ENCODE measurements around the gene LY86.

Gene LY86

DNA sequence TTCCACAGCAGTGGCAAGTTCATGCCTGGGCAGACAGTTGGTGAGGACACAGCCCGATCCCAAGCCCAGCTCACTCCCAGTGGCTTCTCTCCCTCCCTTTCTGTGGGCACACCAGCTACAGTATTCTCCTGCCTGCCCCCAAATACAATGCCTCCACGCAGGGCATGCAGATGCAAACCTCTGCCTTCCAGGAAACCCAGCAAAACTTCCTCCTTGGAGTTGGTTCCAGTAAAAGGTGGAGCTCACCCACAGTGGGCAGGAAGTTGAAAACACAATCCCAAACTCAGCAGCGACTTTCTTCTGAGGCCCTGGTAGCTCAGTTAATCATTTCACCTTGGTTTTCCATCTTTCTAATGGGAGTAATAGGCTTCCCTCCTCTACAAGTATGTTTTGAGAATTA, 93.7 kb downstream of the LY86 start:
- DNase-seq (ENCODE audit: low read depth), result no peak

DNA sequence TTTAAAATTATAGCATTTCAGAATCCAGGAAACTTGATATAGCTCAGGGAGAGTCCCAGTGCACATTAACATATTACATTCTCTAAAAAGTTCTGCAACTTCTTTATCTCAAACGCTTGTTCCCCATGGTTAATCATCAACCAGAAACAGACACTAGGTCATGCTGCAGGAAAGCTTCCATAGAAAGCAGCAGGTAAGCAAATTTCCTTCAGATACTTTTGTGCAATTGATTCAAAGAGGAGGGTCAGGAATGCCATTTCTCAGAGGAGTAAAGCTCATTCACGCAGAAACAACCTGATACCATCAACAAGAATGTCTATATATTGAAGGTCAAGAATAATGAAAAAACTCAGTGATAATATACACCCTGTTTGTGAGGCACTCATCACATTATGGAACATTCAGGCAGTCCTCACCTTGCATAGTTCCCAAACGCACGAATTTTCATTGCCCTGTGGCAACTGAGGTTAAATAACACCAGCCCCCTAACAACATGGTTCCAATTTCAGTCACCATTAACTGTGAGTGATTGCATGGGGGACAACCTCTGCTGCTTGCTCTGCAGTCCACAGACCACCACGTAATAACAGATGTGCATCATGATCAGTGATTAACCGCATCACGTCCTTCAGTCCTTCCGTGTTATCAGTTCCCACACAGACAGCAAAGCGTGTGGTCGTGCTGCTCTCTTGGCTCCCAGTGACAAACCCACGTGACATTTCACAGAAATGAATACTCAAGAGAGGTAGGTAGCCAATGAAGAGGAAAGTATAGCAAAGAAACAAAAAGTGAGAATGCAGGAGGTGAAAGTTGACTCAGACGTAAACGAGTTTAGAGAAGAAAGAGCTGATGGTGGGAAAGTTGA, 95.7 kb downstream of the LY86 start:
- no peak for DNase-seq (ENCODE audit: low read depth)

DNA sequence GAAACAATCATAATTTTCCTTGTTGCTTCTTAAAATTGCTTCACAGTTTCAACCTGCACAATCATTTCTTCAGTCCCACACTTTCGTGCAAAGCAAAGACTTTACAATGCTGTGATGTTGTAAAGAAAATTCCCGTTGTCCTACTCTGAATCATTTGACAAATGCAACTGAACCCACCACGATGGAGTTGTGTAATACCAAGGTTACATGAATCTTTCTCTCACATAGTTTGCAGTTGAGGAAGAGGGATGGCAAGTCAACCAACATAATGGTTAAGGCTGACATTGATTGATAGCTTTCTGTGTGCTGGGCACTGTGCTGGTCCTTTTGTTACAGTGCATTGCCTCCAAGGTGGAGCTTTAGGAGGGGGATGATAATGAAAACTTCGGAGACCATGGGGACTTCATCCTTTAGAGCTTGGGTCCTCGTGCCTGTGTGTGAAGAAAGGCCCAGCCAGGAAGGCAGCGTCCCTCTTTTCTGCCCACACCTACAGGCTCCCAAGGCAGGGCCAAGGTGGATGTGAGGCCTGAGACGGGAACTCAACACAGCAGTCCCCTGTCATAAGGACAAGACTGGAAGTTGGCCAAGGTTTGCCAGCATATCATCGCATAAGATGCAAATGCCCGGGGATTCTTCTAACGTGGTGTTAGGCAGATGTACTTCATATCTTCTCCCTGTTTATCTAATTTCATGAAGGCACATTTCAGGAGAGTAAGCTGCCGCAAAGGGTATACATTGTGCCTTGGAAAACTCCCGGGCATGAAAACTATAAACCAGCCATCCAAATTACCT, 96.9 kb downstream of the LY86 start:
- DNase-seq (ENCODE audit: low read depth), result no peak

DNA sequence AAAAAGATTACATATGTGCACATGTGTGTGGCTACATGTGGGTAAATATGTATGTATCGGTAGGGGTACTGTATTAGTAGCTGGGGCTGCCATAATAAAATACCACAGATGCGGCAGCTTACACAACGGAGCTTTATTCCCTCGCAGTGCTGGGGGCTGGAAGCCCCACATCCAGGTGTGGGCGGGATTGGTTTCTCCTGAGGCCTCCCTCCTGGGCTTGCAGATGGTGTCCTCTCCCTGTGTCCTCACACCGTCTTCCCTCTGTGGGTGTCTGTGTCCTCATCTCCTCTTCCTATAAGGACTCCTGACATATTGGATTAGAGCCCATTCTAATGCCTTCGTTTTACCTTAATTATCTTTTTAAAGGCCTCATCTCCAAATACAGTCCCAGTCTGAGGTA, 97.7 kb downstream of the LY86 start:
- no peak for DNase-seq (ENCODE audit: low read depth)

DNA sequence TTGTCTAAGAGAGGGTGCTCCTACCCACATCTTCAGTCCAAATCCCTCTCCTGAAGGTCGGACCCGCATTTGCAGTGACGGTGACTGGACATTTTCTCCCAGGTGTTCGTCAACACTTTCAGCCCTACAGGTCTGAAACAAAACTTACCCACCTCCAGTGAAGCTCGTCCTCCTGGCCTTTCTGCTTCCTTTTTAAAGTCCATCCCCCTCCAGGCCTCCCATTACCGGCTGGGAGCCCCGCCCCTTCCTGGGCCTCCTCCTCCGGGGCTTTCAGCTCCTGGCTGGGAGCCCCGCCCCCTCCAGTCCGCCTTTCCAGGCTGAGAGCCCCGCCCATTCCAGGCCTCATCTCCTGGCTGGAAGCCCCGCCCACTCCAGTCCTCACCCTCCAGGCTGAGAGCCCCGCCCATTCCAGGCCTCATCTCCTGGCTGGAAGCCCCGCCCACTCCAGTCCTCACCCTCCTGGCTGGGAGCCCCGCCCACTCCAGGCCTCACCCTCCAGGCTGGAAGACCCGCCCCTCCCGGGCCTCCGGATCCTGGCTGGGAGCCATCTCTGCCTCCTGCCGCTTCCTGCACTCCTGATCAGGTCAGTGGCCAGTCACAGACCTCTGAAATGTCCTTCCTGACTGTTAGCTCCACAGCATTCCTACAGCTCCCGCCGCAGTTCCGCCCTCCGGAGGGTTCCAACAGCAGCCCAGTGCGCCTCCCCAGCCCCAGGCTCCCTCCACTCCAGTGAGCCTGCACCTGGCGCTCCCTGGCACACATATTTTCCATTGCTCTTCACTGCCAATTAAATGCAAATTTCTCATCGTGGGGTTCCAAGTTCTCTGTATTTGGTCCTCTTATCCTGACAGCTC, 98.5 kb downstream of the LY86 start:
- DNase-seq (ENCODE audit: low read depth), result no peak

DNA sequence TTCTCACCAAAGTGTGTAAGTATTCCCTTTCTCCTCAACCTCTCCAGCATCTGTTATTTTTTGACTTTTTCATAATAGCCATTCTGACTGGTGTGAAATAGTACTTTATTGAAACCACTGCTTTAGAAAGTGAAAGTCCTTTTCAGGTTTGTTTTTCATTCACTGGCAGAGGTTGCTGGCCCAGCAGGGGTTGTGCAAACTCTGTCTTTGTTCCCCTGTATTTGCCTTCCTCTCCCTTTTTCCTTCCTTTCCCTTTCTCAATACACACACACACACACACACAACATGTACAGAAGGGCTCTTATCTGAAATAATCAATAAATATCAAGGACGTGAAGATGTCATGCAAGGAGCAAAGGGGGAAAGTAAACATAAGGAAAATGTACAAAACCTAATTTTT, 99.8 kb downstream of the LY86 start:
- no peak for DNase-seq (ENCODE audit: low read depth)

DNA sequence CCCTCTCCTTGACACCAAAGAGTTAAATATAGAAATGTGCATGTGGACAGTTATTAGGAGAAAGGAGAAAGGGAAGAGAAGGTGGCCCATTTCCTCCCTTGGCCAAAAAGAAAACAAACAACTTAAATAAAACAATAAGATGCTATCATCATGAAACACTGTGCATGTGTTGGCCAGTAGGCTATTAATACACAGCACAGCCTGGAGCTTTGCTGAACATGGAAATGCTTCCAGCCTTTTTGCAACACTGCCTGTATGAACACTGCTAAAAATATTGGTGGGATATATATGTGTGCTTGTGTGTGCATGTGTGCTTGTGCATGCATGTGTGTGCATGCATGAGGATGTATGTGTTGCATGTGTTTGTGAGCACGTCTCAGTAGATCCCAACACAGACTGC, 100.4 kb downstream of the LY86 start:
- no peak for DNase-seq (ENCODE audit: low read depth)

DNA sequence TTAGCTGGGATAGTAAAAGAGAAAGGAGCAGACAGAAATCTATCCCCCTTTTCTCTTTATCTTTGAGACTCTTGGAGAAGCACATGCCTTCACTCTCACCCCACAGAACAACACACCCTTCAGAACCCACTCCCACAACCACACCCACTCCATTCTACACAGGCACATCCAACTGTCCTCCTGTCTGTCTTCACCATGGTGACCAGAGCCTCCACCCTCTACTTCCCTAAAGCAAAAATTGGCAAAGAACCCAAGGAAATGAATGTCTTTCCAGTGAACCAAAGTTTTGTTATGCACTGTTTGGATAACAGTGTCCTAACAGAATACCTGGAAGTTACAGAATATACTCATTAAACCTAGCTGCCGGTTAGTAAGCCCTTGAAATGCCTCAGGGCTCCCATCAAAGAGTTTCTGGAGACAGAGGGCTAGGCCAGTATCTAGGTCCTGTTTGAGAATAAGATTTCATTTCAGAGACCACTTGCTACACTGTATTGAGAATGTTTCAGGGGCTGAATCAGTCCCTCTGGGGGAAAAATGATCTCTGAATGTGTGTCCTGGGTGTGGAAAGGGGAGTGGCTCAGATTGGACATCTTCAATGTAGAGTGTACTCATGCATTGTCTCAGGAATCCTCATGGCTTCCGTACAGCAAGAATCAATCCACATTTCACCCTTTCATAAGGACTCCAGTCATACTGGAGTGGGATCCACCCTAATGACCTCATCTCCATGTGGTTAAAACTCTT, 101.1 kb downstream of the LY86 start:
- no peak for DNase-seq (ENCODE audit: low read depth)

DNA sequence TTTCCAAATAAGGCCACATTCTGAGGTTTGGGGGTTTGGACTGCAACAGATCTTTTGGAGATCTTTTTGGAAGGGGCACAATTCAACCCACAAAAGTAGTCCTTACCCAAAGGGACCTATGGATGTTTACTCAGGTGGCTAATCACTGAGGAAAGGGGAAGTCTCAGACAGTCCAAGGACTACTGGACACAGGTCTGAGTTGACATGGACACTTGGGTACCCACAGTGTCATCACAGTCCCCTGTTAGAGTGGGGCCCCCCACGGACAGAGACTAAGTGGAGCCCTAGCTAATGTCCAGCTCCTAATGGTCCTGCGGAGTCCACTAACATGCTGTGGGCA, 101.6 kb downstream of the LY86 start:
- DNase-seq (ENCODE audit: low read depth), result no peak

DNA sequence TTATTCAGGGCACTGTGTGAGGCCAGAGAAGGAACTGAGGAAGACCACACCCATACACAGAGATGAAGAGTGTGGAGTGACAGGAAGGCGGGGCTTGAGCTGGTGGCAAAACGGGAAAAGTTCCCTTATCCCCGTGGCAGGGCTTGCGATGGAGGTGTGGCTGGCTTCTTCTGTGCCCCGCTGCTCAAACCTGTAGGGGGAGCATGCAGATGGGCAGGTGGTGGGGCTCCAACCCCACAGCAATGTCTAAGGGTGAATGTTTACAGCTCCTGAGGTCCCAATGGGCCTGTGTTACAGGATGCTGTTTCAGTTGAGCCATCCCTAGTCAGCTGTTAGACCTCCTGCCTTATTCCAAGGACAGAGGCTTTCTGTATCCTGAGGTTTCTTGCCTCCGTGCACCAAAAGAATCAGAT, 105.9 kb downstream of the LY86 start:
- DNase-seq (ENCODE audit: low read depth), result no peak

DNA sequence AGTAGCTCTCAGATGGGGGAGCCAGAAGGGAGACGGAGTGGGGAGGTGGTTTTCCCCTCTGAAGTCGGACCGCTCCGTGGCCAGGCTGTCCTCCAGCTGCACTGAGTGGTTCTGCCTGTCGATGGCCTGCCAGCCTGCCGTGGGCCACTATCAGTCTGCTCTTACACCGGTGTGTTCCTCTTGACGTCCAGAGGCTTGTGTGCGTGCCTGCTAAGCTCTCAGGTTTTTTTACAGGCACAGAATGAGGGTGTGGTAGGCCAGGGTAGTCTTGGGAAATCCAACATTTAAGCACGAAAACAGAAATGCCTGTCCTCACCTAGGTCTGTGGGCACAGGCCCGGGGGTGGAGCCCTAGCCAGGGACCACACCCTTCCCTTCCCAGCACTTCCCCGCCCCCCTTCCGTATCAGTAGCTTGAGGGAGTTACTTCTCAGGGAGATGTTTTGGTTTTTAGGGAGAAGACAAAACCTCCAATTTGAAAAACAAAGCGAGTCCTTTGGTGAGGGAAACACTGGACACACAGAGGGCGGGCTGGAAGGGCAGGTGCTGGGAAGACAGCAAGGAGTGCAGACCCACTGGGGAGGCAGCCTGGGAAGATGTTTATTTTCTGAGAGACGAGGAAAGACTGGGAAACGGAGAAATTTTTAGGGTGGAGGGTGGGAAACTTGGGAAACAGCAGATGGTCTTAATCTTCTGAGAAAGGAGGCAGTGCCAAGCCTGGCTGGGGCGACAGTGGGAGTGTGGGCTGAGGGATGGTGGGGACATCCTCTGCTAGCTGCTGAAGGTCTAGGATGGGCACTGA, 106.5 kb downstream of the LY86 start:
- DNase-seq (ENCODE audit: low read depth), result no peak

DNA sequence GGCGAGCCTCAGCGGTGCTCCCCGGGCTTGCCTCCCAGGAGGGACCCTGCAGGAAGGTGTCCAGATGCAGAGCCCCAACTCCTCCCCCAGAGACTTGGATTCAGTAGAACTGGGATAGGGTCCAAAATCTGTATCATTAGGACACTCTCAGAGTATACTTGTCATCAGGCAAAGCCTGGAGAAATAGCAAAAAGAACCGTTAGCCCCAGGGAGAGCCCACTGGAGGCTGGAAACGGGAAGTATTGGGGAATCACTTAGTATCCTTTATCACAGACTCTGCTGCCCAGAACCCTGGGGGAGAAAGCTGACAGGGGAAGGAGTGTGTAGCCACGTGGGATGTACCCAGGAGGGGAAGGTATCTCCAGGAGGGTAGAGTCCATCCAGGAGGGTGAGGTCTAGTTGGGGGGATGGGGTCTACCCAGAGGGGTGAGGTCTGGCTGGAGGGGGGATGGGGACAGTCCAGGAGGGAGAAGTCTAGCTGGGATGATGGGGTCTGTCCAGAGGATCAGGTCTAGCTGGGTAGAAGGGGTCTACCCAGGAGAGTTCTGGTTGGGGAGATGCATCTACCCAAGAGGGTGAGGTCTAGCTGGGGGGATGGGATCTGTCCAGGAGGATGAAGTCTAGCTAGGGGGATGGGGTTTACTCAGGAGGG, 107.2 kb downstream of the LY86 start:
- DNase-seq (ENCODE audit: low read depth), result no peak

DNA sequence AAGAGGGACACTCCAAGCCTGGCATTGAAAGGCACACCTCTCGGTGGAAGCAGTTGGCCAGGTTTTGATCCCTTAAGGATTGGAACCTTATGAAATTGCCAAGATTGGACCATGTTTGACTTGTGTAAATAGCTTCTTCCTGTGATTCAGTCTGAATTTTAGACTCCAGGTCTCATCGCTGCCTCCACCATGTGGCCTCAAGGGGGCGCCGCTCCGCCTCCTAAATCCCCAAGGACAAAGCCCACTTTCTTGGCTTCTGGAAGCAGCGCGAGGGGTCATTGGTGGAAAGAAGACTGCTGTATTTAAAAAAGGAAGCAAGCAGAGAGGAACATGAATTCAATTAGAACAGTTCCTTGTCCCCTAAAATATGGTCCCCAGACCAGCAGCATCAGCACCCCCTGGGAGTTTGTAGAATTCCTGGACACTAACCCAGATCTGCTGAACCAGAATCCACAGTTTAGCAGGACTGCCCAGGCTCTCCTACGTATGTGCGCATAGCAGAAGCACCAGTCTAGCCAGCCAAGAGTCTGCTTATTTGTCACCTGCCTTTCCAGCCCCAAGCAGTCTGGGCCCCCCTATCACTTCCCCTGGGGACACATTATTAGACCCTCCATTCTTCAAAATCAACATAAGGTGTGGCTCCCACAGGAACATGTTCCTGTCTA, 108.5 kb downstream of the LY86 start:
- DNase-seq (ENCODE audit: low read depth), result no peak

DNA sequence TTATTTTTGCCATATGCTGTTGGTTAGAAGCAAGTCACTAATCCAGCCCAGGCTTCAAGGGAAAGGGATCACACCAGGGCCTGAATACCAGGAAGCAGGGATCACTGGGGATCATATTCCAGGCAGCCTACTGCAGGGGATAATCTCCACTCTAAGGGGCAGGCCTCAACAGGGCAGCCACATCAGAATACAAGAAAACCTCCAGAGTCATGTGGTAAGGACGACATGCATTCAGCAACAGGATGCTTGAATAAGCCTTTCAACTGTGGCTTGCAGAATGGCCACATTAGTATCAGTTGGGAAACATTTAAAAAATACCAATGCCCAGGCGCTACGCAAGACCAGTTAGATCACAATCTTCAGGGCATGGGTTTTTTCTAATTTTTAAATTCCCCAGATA, 109.1 kb downstream of the LY86 start:
- DNase-seq (ENCODE audit: low read depth), result no peak

DNA sequence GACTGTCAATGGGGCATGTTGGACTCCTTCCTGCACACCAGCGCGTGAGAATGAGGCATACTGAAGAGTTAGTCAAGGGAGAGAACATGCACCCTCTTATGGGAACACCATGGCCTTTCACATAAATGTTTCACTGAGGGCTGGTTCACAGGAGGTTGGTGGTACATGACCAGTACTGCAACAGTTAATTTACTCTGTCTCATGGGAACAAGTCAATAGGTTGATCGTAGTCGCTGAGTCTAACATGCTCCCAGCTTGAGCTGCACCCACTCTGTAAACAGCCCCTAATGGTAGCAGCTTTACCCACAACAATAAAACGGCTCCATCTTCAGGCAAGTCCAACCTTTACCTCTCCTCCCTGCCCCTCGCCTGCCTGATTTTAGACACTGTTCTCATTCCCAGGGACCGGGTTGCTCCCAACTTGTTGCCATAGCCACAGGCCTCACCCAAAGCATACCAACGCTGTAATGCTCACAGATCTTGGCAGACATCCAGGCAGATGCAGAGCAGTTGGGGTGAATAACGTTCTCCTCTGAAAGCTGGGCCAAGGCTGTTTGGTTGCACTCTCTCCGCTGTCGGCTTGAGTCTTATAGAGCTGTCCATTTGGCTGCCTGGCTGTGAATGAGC, 111.3 kb downstream of the LY86 start:
- no peak for DNase-seq (ENCODE audit: low read depth)

DNA sequence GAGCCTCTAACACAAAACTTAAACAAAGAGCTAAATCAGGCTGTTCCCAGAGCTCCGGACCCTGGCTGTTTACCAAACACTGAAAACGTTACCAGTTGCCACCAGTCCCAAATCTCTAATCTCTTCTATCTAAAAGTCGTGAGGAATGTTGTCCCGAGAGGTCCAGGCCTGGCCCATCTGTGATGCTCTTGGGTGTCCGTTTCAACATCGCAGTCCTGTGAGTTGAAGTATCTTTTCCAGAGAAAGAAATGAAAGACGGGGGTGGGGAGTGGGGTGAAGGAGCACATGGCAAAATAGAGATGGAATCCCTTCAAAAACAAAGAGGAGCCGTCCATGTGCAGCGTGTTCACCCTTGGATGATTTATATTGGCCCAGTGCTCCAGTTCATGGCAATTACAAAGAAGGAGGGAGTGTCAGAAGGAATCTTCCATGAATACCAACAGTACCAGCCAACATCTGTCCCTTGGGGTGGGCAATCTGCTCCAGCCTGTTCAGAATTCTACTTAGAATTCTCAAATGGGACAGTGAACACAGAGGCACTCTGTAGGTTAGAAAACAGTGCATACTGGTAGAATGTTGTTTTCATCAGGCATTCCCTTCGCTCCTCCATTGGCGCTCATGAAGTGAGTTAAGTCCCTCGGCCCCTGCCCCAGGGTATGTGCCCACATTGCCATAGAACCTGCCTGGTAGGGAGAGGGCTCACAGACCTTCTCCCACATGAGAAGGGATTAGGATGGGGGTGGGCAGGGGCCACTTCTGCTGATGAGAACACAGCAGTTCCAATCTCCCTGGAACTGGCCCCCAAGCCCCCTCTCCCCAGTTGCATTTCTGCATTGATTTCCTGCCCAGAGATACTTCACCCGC, 112.1 kb downstream of the LY86 start:
- no peak for DNase-seq (ENCODE audit: low read depth)

DNA sequence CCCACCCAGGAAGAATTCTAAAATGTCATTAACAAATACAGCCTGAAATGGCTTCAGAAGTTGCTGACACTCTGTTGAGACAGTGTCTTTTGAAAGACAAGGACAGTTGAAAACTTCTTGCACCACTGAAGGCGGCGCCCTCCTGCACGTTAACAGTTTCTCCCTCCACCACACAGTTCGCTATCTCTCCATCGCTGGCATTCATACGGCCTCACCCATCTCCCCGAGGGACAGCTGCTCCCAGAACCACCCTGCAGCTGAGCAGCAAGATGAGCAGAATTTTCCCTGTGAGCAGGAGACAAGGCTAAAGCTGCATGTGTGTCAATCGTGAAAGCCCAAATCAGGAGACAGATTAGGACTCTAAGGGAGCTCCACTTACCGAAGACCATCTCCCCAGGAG, 113.3 kb downstream of the LY86 start:
- DNase-seq (ENCODE audit: low read depth), result no peak

DNA sequence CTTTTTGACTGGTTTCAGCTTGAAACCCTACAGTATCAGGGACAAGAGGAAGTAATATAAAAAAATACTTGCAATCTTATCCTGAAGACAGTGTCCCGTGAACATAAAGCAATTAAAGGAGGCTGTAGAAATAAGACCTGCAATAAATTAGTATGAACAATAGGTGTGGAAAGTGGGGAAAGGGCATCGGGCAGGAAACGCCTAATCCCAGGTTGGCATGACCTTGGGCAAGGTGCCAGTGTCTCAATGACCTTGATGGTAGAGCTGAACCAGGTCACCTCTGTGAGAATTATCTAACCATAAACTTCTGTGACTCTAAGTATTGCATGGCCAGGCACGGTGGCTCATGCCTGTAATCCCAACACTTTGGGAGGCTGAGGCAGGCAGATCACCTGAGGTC, 115.2 kb downstream of the LY86 start:
- DNase-seq (ENCODE audit: low read depth), result no peak
